LNCaP clone FGC (cell line): ENCODE results near the gene MOGAT3.
A peak's percentile ranks its signal among the peaks of the same experiment; 100 is the strongest.

ENCODE experiments used
- DNase-seq: peaks from one replicate; pipeline ENCODE4 v3.0.0-alpha.2; 2011; ENCODE audit warnings: low read depth
- H3K4me3 ChIP-seq: 2 replicates; pipeline ENCODE4 v1.5.1; 2011; ENCODE audit warnings: mild to moderate bottlenecking, low read depth, low read length, control low read depth
- CTCF ChIP-seq: IDR thresholded peaks from 2 replicates; pipeline ENCODE4 v1.5.1; 2012; ENCODE audit warnings: mild to moderate bottlenecking; ENCODE audit not compliant: control insufficient read depth, insufficient read depth; ENCODE audit errors: extremely low read depth

Gene MOGAT3

GRCh38 chr7:101163279-101164070, 37.4 kb downstream of the MOGAT3 start:
- no peak for DNase-seq
- no peak for TF ChIP-seq CTCF

GRCh38 chr7:101162551-101163278, 38.1 kb downstream of the MOGAT3 start:
- peak overlapping the region; percentile 51 for H3K4me3 ChIP-seq
- peak; percentile 17; the same call in 1 of the 2 replicates for TF ChIP-seq CTCF
- no peak for DNase-seq

More at GRCh38 chr7:101163279-101164070, 37.4 kb downstream of the MOGAT3 start:
- H3K4me3 ChIP-seq, result peak overlapping the region; percentile 51

- TF ChIP-seq CTCF, result no peak
- H3K4me3 ChIP-seq, result no peak overlapping the region
- no peak for DNase-seq
Measured at GRCh38 chr7:101161692-101162471, 39.0 kb downstream of the MOGAT3 start.

GRCh38 chr7:101160910-101161309, 39.9 kb downstream of the MOGAT3 start:
- no peak for DNase-seq
- no peak overlapping the region for H3K4me3 ChIP-seq

GRCh38 chr7:101159696-101160674, 40.9 kb downstream of the MOGAT3 start:
- no peak overlapping the region for H3K4me3 ChIP-seq
- no peak for TF ChIP-seq CTCF
- DNase-seq, result no peak

More at GRCh38 chr7:101160910-101161309, 39.9 kb downstream of the MOGAT3 start:
- TF ChIP-seq CTCF, result no peak
